Measurements from ENCODE around the gene ABL1. TPM values are rescaled to one million over a fixed set of nuclear protein-coding genes. Genes with fewer than 3 reads are reported as not detected.
"Not testable (repeated sequence)": the region's sequence is repeated elsewhere in the genome, so short reads cannot be mapped to it uniquely, and the experiment has no call there.

Gene ABL1
- total RNA-seq, 3 donors from 2014 or later: 37.1 to 38.8 (median 38.2) TPM

DNA sequence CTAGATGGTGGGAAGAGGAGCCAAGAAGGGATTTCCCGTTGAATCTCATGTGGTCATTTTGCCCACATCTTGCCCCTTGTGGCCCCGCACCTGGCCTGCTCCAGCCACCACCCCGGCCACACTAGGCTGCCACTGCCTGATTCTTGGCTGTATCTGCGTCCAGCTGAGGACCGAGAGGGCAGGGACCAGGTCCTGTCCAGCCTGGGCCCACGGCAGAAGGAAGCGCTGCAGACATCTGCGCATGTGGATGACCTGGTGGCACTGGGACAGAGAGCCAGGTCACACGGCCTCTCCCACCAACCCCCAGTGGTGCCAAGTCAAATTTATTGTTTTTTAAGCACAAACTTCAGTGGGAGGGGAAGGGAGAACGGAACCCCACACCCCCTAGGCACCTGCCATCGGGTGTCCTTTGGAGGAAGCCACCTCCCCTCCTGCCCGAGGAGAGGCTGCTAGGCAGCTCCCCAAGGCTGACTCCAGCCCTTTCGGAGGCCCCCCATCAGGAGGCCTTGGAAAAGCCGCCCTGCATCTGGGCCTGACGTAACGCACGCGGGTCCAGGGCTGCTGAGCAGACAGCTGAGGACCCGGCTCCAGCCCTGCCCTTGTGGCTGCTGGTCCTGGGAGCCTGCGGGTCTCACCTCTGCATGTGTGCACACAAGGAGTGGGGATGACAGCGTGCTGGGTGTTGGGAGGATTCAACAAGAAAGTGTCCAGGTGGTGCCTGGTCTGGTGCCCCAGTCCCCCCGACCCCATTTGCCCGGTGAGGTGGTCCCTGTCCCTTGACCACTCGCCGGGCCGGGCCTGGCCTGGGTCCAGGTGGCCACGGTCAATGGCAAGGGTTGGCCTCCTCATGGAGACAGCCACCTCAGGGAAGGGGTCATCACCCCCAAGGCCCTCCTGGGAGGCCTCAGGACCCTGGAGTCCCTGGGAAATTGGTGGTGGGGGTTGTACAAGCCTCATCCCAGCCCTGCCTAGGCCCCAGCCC is 67.4 kb downstream of the ABL1 start:
- ATAC-seq: no peak
- DNase-seq: no peak
- peaks cover 11% of the 10 kb centered on the region for H3K27me3 Mint-ChIP-seq (ENCODE audit: low read depth)
- H3K4me3 Mint-ChIP-seq: no peak overlapping the region
- H3K36me3 Mint-ChIP-seq (ENCODE audit: insufficient read depth): no peaks in the 10 kb centered on the region
- H3K4me1 Mint-ChIP-seq (ENCODE audit: low read depth): no peaks in the 10 kb centered on the region
- H3K9me3 Mint-ChIP-seq: no peaks in the 10 kb centered on the region

DNA sequence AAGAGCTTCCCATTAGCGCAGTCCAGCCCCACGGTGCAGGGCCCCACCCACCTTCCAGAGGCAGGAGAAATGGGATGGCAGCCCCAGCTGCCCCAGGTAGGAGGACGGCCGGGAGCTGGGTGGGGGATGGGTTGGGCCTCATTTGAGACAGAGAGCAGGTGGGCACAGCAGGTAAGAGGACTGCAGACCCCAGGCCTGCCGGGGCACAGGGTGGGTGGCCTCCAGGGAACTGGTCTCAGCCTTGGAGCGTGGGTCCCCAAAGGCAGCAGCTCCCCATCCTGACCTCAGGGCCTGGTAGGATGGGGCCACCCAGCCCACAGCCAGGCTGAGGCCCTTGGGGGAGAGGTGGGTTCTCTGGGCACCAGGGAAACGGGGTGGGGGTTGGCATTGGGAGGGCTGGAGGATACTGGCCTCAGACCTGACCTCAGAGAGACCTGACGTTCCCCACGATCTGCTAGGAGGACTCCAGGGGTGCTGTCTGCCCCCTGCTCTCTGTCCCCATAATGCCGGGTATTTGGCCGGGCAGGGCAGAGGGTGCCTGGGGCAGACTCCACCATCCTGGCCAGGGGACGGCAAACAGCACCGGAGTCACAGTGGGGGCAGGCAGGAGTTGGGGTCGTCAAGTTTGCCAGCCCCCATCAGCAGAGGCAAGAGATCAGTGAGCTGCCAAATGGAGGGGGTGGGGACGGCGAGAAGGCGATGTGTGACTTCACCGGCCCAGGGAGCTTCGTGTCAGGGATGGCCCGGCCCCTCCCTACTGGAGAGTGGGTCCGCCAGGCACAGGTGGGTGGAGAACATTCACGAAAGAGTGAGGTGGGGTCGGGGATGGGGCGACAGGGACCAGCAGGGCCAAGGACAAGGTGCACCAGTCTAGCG is 68.4 kb downstream of the ABL1 start:
- no peak for DNase-seq
- ATAC-seq: no peak
- H3K36me3 Mint-ChIP-seq (ENCODE audit: insufficient read depth): no peaks in the 10 kb centered on the region

DNA sequence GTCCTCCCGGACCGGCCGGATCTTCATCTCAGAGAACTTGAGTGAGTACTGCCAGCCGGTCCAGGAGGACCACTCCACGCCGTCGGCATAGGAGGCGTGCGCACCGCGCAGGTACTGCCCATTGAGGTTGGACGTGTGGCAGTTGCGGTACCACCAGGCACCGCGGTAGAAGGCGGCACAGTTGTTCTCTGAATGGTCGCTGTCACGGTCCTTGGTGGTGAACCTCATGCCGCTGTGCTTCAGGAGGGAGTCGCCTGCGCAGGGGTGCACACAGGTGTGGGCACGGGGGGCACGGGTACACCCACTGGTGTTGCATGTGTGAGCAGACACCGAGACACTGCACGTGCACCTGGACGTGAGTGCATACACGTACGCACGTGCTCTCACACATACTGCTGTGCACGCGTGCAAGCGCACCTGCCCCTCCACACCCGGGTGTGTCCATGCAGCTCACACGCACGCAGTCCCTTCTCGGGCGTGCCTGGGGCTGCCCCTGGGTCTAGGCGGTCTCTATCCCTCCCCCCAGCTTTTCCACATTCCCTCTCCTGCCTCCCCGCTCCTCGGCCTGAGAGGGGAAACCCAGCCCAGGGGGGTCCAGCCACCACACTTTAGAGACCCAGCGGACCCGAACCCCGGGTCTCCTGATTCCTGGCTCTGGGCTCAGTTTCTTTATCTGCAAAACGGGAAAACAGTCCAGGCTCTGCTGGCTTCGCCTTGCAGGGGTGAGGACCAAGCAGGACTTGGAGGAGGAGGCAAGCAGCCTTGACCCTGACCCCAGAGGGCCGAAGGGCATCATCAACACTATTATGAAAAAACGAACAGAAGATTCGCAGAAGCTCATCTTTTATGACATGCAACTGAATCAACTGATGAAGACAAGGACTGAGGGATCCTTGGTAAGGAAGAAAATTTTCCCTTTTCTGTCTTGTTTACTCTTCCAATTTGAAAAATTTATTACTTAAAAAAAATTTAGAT is 69.3 kb downstream of the ABL1 start:
- H3K4me3 Mint-ChIP-seq: no peak overlapping the region
- no peaks in the 10 kb centered on the region for H3K9me3 Mint-ChIP-seq
- peaks cover 15% of the 10 kb centered on the region for H3K27me3 Mint-ChIP-seq (ENCODE audit: low read depth)
- no peaks in the 10 kb centered on the region for H3K4me1 Mint-ChIP-seq (ENCODE audit: low read depth)
- ATAC-seq (no peak), DNase-seq (no peak)
- H3K36me3 Mint-ChIP-seq (ENCODE audit: insufficient read depth): no peaks in the 10 kb centered on the region

More for the DNA sequence above, 68.4 kb downstream of the ABL1 start:
- Mint-ChIP-seq H3K4me1 (ENCODE audit: low read depth) (no peaks in the 10 kb centered on the region), H3K4me3 (no peak overlapping the region), H3K9me3 (no peaks in the 10 kb centered on the region), H3K27me3 (ENCODE audit: low read depth) (peaks cover 15% of the 10 kb centered on the region)

DNA sequence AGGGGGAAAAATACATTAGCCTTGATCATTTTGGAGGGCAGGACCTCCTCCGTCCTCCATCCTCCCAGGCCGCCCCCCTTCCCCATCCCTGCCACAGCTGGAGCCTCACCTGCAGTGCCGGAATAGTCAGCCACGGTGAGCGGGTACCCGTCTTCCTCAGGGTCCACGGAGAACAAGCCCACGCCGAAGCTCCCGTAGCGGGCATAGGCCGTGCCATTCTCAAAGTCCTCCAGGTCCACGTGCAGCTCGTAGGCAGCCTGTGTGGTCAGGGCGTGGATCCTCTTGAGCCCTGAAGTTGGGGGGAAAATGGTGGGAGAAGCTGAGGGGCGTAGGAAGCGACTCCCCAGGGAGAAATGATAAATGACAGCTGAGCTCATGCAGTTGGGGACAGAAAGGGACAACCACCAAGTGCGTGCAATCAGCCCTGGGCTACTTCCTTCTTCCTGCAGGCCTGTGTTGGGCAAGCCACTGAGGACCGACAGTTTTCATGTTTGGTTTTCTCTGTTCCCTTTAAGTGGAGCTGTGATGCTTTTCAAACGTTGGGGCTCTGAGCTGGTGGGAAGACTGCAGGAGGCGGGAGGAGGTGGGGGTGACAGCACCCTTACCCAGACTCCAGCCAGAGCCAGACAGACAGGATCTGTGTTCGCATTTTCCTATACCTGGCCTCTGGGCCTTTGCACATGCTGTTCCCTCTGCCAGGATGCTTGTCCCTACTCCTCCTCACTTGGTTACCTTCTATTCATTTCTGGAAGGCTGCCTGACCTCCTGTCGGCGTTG is 70.3 kb downstream of the ABL1 start:
- Mint-ChIP-seq H3K27me3 (ENCODE audit: low read depth) (peaks cover 15% of the 10 kb centered on the region), H3K4me1 (ENCODE audit: low read depth) (no peaks in the 10 kb centered on the region), H3K4me3 (no peak overlapping the region), H3K36me3 (ENCODE audit: insufficient read depth) (no peaks in the 10 kb centered on the region), H3K9me3 (no peaks in the 10 kb centered on the region)
- ATAC-seq (no peak), DNase-seq (no peak)

DNA sequence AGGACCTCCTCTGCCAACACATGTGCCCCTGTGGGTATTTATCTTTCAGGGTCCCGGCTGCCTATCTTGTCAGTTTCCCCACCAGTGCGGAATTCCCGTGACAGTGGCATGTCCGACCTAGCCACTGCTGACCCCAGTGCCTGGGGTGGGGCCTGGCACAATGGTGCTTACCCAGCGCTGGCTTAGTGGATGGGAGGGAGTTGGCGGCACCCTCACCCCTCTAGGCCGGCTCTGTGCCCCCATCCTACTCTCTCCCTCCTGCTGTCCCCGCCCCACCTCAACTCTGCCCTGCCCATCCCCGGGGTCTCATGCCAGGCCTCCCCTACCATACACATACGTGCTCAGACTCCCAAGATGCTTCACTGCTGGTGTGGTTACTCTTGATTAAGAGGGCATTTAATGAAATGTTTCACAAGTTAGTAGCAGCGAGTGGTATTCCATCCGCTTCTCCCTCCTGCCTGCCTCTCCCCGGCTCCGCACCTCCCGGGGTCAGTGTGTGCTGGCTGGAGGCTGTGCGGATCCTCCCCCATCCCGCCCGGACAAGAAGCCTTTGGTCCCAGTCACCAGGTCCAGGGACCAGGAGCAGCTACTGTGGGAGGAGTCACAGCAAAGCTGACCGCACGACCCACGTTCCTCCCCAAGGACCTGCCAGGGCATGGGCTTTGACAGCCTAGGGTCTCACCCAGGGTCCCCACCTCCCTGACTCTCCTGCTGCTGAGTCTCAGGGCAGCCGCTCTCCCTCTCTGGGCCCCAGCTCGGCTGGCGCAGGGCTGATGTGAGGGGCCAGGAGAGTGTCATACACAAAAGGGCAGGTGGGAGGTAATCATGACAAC is 71.1 kb downstream of the ABL1 start:
- DNase-seq (no peak), ATAC-seq (no peak)
- no peaks in the 10 kb centered on the region for H3K36me3 Mint-ChIP-seq (ENCODE audit: insufficient read depth)
- H3K9me3 Mint-ChIP-seq: no peaks in the 10 kb centered on the region
- peaks cover 13% of the 10 kb centered on the region for H3K27me3 Mint-ChIP-seq (ENCODE audit: low read depth)
- H3K4me3 Mint-ChIP-seq: no peak overlapping the region
- H3K4me1 Mint-ChIP-seq (ENCODE audit: low read depth): no peaks in the 10 kb centered on the region

DNA sequence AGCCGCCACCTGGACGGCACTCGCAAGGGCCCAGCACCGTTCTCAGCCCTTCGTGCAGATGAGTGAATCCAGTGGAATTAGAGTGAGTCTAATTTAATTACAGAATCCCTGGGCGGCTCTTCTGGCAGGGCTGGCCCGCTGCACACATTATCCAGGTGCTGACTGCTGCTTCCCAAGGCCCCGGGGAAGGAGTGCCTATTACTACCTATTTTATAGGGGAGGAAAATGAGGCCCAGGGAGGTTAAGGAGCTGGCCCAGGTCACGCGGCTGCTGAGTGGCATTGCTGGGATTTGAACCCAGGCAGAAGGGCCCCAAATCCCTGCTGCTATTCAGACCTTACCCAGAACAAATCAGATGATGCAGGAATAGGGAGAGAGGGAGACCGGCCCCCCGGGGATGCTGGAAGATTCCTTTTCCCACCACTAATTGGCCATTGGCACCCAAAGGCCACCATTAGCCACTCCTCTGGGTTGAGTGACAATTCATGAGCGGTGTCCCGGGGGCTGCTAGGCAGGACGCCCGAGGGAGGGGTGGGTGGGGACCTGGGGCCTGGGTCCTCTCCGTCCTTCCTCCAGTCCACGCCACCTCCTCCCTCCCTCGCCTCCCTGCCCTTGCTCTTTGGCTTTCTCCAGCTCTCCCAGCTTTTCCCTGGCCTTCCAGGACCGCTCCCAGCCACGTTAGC is 71.8 kb downstream of the ABL1 start:
- H3K36me3 Mint-ChIP-seq (ENCODE audit: insufficient read depth): no peaks in the 10 kb centered on the region
- H3K4me3 Mint-ChIP-seq: no peak overlapping the region
- no peaks in the 10 kb centered on the region for H3K9me3 Mint-ChIP-seq
- no peaks in the 10 kb centered on the region for H3K4me1 Mint-ChIP-seq (ENCODE audit: low read depth)
- H3K27me3 Mint-ChIP-seq (ENCODE audit: low read depth): peaks cover 13% of the 10 kb centered on the region
- ATAC-seq: no peak
- no peak for DNase-seq

DNA sequence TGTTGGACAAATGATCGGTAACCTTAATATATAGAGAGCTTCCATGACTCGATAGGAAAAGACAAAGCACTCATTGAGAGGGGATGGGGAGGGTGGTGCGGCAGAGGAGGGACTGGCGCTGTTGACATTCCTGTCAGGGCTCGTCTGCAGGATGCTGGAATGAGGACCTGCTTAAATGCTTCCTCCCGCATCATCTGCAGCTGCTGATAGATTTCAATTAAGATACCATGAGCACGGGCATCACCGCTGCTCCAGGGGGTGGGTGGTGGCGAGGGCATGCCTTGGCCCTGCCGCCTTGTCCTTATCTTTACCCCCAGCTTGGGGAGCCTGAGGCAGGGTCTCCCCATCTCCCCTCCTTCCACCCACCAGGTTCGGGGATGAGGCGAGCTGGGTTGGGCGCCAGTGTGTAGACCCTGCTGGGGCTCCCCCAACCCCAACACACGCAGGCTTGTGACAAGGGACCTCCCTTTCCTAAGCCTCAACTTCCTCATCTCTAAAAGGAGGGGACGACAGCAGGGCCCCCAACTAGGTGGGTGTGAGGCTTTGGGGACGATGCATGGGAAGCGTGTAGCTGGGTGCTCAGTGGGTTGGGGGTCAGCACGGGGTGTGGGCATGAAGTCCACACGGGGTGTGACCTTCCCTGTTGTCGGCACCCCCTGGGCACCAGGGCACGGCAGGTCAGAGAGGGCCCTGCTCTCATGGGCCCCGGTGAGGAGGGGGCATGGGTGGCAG is 73.3 kb downstream of the ABL1 start:
- no peaks in the 10 kb centered on the region for H3K9me3 Mint-ChIP-seq
- no peaks in the 10 kb centered on the region for H3K36me3 Mint-ChIP-seq (ENCODE audit: insufficient read depth)
- DNase-seq (no peak), ATAC-seq (no peak)
- peaks cover 13% of the 10 kb centered on the region for H3K27me3 Mint-ChIP-seq (ENCODE audit: low read depth)
- no peaks in the 10 kb centered on the region for H3K4me1 Mint-ChIP-seq (ENCODE audit: low read depth)
- no peak overlapping the region for H3K4me3 Mint-ChIP-seq

DNA sequence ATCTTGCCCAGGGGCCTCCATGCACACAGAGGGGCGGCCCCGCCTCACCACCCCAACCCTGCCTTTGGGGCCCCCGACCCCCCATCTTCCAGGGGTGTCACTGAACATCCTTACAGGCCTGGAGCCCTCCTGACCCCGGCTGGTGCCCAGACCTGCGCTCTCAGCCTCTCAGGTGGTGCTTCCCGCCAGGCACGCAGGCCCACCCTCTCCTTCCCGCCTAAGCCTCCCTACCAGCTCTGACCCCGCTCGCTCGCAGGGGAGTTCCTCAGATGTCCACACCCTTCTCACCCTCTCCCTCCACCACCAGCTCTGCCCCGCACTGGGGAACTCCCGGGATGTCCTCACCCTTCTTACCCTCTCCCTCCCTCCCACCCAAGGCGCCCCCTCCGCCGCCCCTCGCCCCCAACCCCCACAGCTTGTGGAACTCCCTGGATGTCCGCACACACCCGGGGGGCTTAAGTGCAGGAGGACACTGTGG is 73.9 kb downstream of the ABL1 start:
- ATAC-seq (no peak), DNase-seq (no peak)
- Mint-ChIP-seq H3K9me3 (no peaks in the 10 kb centered on the region), H3K4me3 (no peak overlapping the region), H3K36me3 (ENCODE audit: insufficient read depth) (no peaks in the 10 kb centered on the region), H3K4me1 (ENCODE audit: low read depth) (no peaks in the 10 kb centered on the region), H3K27me3 (ENCODE audit: low read depth) (peaks cover 11% of the 10 kb centered on the region)

DNA sequence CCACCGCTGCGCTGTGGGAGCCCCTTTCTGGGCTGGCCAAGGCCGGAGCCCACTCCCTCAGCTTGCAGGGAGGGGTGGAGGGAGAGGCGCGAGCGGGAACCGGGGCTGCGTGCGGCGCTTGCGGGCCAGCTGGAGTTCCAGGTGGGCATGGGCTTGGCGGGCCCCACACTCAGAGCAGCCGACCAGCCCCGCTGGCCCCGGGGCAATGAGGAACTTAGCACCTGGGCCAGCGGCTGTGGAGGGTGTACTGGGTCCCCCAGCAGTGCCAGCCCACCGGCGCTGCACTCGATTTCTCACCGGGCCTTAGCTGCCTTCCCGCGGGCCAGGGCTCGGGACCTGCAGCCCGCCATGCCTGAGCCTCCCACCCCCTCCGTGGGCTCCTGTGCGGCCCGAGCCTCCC is 75.0 kb downstream of the ABL1 start:
- H3K9me3 Mint-ChIP-seq; H3K36me3 Mint-ChIP-seq (ENCODE audit: insufficient read depth); ATAC-seq: not testable (repeated sequence)

DNA sequence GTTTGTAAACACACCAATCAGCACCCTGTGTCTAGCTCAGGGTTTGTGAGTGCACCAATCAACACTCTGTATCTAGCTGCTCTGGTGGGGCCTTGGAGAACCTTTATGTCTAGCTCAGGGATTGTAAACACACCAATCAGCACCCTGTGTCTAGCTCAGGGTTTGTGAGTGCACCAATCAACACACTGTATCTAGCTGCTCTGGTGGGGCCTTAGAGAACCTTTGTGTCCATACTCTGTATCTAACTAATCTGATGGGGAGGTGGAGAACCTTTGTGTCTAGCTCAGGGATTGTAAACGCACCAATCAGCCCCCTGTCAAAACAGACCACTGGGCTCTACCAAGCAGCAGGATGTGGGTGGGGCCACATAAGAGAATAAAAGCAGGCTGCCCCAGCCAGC is 75.6 kb downstream of the ABL1 start:
- ATAC-seq; H3K36me3 Mint-ChIP-seq (ENCODE audit: insufficient read depth); H3K9me3 Mint-ChIP-seq; H3K27me3 Mint-ChIP-seq (ENCODE audit: low read depth); H3K4me1 Mint-ChIP-seq (ENCODE audit: low read depth); H3K4me3 Mint-ChIP-seq; DNase-seq: not testable (repeated sequence)

More for the DNA sequence above, 75.0 kb downstream of the ABL1 start:
- peaks cover 11% of the 10 kb centered on the region for H3K27me3 Mint-ChIP-seq (ENCODE audit: low read depth)
- not testable (repeated sequence) for DNase-seq; H3K4me1 Mint-ChIP-seq (ENCODE audit: low read depth); H3K4me3 Mint-ChIP-seq

DNA sequence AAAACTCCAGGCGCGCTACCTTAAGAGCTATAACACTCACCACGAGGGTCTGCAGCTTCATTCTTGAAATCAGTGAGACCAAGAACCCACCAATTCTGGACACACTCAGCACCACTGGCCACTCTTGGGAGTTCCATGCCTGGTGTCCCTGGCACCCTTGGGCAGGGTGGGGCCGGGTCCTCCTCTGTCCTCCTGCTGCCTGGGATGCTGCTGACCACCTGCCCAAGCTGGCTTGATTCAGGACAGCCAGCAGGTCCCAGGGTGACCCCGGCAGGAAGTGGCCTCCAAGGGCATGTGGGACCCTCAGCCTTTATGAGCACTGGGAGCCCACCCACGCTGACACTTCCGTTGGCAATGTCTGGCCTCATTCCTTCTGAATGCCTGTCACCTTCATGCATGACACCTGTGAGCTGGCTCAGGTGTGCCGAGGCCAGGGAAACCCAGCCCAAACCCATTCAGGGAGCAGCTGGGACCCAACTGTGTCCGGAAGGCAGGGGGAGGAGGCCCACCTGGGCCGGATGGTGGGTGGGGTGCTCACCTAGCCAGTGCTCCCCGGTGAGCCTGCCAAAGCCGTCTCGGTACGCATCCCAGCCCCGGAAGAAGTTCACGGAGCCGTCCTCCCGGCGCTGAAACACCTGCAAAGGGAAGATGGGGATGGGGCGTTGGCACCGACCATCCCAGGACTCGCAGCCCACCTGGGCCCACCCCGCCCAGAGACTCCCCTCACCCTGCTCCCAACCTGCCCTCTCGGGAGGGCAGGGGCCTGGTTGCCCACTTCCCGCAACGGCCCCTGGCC is 76.4 kb downstream of the ABL1 start:
- ATAC-seq: no peak
- Mint-ChIP-seq H3K27me3 (ENCODE audit: low read depth) (peaks cover 5% of the 10 kb centered on the region), H3K36me3 (ENCODE audit: insufficient read depth) (no peaks in the 10 kb centered on the region), H3K9me3 (no peaks in the 10 kb centered on the region), H3K4me3 (no peak overlapping the region), H3K4me1 (ENCODE audit: low read depth) (no peaks in the 10 kb centered on the region)
- DNase-seq: no peak

Data from activated T-cell treated with anti-CD3 and anti-CD28 coated beads, Interleukin-2, amount 50 U/mL, for 4 hours (primary cell).